Lung microvascular endothelial cell (primary cell): ENCODE data around the gene ZNF407. TPM values are rescaled to one million over a fixed set of nuclear protein-coding genes. Genes with fewer than 3 reads are reported as not detected.
"Not testable (repeated sequence)": the region's sequence is repeated elsewhere in the genome, so short reads cannot be mapped to it uniquely, and the experiment has no call there.

Experiments
- DNase-seq, 2 donors: peaks; one replicate each; pipeline versions ENCODE4 v3.0.0 to v3.0.0-alpha.2; 2010; ENCODE audit warnings: low read depth in 2 of 2
- total RNA-seq: library from RNA; depleted of rRNA; stranded (reverse); fragments of >200 nt; gene quantifications from 2 replicates; pipeline ENCODE4 v1.2.1, GENCODE V29; 2014

The ZNF407 gene, protein sequence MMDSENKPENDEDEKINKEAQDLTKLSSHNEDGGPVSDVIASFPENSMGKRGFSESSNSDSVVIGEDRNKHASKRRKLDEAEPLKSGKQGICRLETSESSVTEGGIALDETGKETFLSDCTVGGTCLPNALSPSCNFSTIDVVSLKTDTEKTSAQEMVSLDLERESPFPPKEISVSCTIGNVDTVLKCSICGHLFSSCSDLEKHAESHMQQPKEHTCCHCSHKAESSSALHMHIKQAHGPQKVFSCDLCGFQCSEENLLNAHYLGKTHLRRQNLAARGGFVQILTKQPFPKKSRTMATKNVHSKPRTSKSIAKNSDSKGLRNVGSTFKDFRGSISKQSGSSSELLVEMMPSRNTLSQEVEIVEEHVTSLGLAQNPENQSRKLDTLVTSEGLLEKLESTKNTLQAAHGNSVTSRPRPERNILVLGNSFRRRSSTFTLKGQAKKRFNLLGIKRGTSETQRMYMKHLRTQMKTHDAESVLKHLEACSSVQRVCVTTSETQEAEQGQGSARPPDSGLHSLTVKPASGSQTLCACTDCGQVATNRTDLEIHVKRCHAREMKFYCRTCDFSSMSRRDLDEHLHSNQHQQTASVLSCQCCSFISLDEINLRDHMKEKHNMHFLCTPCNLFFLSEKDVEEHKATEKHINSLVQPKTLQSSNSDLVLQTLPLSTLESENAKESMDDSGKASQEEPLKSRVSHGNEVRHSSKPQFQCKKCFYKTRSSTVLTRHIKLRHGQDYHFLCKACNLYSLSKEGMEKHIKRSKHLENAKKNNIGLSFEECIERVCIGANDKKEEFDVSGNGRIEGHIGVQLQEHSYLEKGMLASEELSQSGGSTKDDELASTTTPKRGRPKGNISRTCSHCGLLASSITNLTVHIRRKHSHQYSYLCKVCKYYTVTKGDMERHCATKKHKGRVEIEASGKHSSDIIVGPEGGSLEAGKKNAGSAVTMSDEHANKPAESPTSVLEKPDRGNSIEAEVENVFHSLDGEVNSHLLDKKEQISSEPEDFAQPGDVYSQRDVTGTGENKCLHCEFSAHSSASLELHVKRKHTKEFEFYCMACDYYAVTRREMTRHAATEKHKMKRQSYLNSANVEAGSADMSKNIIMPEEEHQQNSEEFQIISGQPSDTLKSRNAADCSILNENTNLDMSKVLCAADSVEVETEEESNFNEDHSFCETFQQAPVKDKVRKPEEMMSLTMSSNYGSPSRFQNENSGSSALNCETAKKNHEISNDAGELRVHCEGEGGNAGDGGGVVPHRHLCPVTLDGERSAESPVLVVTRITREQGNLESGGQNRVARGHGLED (N-terminal part only)
- 9.8 and 15.1 TPM in 2 replicates for total RNA-seq

- DNase-seq: peak; percentile 91
These were observed at the start of gene ZNF407 for GRCh38 chr18:74597662-74598349. ZNF407 (plus strand) TSS chr18:74597870; CDS start chr18:74631020, 33,150 bp downstream.

GRCh38 chr18:74549591-74550104, 48.0 kb upstream of the ZNF407 start:
- DNase-seq: no peak

- DNase-seq: no peak
These were observed 46.8 kb upstream of the ZNF407 start for GRCh38 chr18:74550886-74551285.

- DNase-seq: no peak
These were observed 46.2 kb upstream of the ZNF407 start for GRCh38 chr18:74551452-74551851.

GRCh38 chr18:74551936-74552555, 45.6 kb upstream of the ZNF407 start:
- peak; percentile 87 to 89 for DNase-seq

DNA sequence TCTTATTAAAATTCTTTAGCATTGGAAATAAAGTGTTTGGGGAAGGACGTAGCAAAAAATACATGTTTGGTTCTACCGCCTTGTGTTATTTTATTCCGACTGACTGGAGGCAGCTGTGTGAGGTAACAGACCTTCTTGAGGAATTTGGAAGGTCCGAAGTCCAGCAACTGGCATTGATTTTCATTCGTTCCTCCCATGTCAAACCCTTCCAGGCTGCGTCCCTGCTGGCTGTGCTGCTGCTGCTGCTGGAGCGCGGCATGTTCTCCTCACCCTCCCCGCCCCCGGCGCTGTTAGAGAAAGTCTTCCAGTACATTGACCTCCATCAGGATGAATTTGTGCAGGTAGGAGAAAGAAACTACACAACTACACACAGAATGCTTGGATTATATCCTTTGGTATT, 41.5 kb upstream of the ZNF407 start:
- no peak for DNase-seq

- no peak for DNase-seq
These were observed 39.6 kb upstream of the ZNF407 start for GRCh38 chr18:74558096-74558495.

DNA sequence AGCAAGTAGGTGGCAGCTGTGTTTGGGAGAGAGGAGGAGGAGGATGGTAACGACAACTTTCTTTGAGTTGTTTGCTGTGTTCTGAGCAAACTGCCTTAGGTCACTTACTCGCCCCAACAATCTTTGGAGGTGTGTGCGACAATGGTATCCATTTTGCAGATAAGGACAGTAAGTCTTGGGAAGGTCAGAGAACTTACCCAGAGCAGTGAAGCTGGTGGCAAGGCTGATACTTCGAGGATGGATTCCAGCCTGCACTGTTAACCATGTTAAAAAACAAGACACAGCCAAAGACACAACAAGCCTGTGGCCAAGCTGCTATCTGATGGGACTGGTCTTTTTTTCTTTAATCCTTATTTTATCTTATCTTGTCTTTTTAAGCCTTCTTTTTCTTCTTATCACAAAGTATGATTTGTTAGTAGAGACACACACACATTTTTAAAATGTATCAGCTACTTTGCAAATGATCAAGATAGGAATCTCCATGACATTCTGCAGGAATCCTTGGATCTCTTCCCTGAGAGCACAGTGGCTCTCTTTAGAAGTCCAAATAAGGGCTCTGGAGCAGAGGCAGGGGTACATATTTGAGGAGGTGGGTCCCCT, 35.4 kb upstream of the ZNF407 start:
- no peak for DNase-seq

DNA sequence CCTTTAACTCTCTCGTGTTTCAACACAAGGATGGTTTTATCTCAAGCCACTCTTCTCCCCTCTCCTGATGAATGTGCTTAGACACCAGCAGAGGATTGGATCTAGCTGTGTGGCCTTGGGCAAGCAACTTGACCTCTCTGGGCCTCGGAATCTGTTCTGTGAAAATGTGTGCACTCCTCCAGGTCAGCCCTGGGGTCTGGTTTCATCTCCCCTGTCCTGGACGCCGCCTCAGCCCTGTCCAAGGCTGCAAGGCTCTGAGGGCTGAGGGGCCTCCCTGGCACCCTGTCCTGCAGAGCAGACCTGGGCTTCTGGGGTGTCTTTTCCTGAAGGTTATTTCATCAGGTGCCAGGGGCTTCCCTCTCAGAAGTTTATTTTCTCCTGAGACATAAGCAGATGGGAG, 34.9 kb upstream of the ZNF407 start:
- DNase-seq: no peak

GRCh38 chr18:74563999-74564398, 33.7 kb upstream of the ZNF407 start:
- no peak for DNase-seq

GRCh38 chr18:74565164-74565563, 32.5 kb upstream of the ZNF407 start:
- not testable (repeated sequence) for DNase-seq

- DNase-seq: not testable (repeated sequence)
These were observed 31.7 kb upstream of the ZNF407 start for GRCh38 chr18:74565993-74566392.

DNA sequence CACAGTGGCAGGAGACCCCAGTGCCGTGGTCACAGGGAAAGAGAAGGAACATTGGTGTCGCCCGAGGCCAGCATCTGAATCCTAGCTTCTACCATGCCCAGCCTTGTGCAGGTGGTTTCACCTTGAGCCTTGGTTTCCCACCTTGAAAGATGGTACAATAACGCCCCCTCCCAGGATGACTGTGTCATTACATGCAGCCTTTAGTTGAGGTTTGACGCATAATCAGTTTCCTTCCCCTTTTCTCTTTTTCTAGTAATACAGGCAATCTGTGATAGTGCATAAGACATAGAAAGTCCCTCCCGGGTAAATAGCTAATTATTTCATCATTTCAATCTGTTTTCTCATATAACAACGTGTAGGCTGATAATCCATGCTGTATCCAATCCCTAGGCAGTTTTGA, 29.8 kb upstream of the ZNF407 start:
- DNase-seq: no peak

GRCh38 chr18:74569401-74569800, 28.3 kb upstream of the ZNF407 start:
- DNase-seq: no peak

- no peak for DNase-seq
These were observed 27.4 kb upstream of the ZNF407 start for GRCh38 chr18:74570266-74570665.

DNA sequence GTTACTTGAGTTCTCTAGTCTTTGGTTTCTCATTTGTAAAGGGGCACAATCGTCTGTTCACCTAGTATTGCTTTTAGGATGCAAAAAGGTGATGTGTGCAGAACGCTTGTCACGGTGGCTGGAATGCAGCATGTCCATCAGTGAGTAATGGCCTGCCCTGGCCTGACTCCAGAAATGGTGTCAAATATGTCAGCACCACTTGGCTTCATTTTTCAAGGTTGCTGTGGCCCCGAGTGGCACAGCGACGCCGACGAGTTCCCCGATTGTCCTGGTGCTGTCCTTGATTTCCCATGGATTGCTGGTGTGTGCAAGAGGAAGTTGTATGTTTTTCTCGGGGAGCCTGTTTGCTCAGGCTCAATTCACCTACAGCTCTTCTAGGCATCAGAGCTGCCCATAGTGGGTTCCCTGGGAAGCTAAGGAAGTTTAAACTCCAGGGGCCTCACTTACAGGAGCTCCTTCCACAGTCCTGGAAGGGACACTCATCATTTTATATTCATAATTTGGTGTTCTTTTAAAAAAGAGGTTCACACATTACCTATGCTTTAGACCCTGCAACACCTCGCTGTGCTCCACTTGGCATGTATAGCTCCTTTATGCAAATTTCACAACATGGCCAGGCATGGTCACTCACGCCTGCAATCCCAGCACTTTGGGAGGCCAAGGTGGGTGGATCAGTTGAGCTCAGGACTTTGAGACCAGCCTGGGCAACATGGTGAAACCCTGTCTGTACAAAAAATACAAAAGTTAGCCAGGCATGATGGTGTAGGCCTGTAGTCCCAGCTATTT, 25.6 kb upstream of the ZNF407 start:
- no peak for DNase-seq

GRCh38 chr18:74573053-74573452, 24.6 kb upstream of the ZNF407 start:
- no peak for DNase-seq

- no peak for DNase-seq
These were observed 22.8 kb upstream of the ZNF407 start for GRCh38 chr18:74574916-74575315.

GRCh38 chr18:74577019-74577418, 20.7 kb upstream of the ZNF407 start:
- DNase-seq: no peak
